HG03196 (cell line): Measurements from ENCODE around the gene SASH1.

Experiments
- ATAC-seq: cut with Tn5 transposase; IDR thresholded peaks from one replicate; pipeline ENCODE4 v1.9.1; 2021; ENCODE audit not compliant: unreplicated experiment

Gene SASH1

GRCh38 chr6:148342350-148343046 is at the start of gene SASH1:
Gene SASH1 (plus strand): TSS chr6:148342838. CDS start chr6:148343068, 230 bp downstream.
- ATAC-seq: peak; percentile 71

GRCh38 chr6:148293181-148293995 is 49.2 kb upstream of the SASH1 start:
- ATAC-seq: no peak

DNA sequence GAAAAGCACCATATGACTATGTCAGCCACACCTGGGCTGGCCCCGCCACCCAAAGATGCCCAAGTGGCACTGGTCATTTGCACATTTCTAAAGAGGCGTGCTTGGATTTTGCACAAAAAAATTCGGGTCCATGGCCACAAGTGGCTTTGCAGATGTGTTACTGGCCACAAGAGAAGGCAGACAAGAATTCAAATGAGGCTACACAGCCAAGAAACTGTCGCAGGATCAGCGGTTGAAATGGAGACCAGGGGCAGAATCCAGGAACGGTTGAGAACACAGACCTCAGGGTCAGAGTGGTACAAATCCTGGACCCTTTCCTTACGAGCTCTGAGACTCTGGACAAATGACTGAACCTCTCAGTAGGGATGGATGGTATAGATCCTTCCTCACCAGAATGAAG is 48.6 kb upstream of the SASH1 start:
- ATAC-seq: no peak

DNA sequence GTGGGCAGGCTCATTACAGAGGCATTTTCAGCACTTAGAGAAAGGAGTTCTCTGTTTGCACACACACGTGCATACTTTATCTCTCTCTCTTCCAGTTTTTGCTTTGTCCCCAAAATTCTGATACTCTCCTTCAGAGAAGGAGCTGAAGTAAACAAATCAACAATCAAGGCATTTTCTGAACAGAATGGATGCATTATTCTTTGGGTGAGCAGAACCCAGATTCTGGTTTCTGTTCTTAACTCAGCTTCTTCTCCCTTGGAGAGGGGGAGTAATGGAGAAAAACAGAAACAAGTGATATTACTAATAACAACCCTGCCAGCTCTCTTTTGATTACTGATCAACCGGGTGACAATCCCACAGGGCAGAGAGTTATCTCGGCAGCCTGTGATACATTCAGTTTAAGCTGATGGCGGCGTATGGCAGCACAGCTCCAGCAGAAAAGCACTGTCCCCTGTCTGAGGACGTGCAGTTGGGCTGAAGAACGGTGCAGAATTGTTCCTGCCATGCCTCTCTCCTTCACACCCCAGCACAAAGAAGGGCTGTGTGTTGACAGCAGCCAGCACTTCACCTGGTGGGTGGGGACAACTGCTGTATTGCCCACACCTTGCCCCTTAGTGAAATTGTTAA is 47.3 kb upstream of the SASH1 start:
- ATAC-seq: no peak

GRCh38 chr6:148296771-148297170 is 45.9 kb upstream of the SASH1 start:
- no peak for ATAC-seq

- no peak for ATAC-seq
These were observed 44.0 kb upstream of the SASH1 start for GRCh38 chr6:148298683-148299082.

GRCh38 chr6:148303616-148304015 is 39.0 kb upstream of the SASH1 start:
- no peak for ATAC-seq

DNA sequence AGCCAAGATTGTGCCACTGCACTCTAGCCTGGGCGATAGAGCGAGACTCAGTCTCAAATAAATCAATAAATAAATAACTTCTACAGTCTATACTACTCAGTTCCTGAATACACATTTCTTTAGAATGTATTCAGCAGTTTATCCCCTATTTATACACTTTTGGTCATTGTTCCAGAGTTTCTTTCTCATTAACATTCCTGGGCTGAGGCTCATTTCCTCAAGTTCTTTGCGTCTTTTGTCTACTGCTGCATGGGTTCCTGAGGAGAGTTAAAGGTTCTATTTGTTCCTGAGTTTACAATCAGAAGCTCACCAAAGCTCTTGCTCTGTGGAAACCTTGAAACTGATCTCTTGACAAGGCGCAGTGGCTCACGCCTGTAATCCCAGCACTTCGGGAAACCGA is 37.7 kb upstream of the SASH1 start:
- no peak for ATAC-seq

DNA sequence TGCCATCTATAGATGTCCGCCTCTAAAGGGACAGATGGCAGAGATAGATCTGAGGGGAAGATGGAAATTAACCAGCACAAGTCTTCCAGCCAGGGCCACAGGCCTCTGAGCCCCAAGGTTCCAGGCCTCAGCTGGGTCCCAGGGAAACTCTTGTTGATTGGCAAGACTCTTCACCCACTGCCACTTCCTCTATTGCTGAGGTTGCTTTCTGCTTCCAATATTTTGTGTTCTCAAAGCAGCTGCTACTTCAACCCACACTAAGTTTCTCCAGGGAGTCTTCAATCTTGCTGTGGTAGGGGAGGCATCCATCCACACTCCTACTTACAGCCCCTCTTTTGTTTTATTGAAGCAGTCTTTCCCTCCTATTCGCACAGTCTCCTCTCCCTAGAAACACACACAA is 36.4 kb upstream of the SASH1 start:
- no peak for ATAC-seq

DNA sequence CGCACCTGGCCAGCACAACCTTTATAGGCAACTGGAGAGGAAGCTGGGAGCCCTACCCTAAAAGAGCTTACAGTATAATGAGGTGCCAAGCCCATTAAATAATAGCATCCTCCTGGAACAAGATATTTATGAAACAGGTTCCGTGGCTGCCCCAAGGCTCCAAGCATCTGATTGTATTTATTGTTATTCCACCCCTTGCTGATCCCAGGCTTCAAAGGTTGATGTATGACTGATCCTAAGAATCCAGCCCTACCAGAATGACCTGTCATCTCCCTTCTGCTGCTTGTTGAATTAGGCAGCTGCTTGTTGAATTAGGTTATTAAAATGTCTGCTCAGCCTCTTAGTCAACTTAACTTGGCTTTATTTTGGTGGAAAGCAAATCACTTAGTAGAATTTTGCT is 35.2 kb upstream of the SASH1 start:
- no peak for ATAC-seq

- ATAC-seq: no peak
These were observed 33.3 kb upstream of the SASH1 start for GRCh38 chr6:148309301-148309700.

DNA sequence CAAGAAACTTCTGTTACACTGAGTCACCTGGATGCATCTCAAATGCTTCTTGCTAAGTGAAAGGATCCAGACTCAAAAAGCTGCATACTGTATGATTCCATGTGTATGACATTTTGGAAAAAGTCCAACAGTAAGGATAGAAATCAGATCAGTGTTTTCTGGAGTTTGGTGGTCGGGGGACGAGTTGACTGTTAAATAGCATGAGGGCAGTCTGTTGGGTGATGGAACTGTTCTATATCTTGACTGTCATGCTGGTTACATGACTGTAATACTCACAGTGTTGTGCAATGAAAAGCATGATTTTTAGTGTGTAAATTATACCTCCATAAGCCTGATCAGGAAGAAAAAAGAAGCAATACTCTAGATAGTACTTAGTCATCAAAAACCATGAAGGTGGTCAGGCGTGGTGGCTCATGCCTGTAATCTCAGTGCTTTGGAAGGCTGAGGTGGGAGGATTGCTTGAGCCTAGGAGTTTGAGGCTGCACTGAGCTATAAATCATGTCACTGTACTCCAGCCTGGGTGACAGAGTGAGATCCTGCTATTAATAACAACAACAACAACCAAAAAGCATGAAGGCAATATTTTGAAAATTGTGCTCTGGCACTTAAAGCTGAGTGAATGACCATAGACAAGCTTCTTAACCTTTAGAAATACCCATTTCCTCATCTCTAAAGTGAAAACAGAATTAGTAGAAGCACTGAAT is 30.5 kb upstream of the SASH1 start:
- no peak for ATAC-seq

DNA sequence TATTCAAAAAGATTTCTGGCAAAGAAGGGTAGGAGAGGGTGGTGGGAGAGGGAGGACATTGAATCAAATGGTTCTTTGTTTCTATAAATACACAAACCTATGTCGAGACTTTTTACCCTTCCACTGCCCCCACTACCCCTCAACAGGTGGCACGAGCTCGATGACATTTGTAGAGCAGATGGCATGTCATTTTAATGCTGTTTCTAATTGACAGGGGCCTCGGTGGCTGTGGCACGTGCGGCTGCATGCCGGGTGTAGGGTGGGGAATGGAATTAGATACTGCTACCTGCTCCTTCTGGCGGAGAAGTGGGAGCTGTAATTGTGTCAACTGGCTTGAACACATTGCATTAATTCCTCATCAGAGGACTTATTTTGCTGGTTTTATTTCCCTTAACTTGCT is 29.1 kb upstream of the SASH1 start:
- no peak for ATAC-seq

- no peak for ATAC-seq
These were observed 26.3 kb upstream of the SASH1 start for GRCh38 chr6:148316308-148316707.

GRCh38 chr6:148317051-148317450 is 25.6 kb upstream of the SASH1 start:
- ATAC-seq: no peak

GRCh38 chr6:148317739-148318138 is 24.9 kb upstream of the SASH1 start:
- ATAC-seq: no peak

- no peak for ATAC-seq
These were observed 19.9 kb upstream of the SASH1 start for GRCh38 chr6:148322704-148323103.

GRCh38 chr6:148323344-148323743 is 19.3 kb upstream of the SASH1 start:
- ATAC-seq: no peak

- ATAC-seq: no peak
These were observed 18.2 kb upstream of the SASH1 start for GRCh38 chr6:148324297-148324985.

- no peak for ATAC-seq
These were observed 17.1 kb upstream of the SASH1 start for GRCh38 chr6:148325316-148326068.
